ENCODE data around the gene SMCO4.

DNA sequence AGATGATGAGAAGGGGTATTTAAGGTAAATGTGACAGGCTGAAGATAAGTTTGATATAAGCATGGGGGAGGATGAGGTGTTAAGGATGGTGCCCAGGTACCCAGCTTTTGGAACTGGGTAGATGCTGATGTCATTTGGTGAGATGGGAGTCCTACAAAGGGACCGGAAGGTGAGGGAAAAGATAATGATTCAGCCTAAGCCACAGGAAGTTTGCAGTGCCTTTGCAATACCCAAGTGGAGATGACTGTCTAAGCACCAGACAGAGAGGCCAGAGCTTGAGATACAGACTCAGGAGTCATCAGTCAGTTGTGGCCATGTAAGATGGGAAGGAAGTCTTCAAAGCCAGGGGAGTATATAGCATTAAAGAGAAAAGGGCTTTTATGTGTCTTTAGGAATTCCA, 30.0 kb upstream of the SMCO4 start:
- TF ChIP-seq, protein P1, sequence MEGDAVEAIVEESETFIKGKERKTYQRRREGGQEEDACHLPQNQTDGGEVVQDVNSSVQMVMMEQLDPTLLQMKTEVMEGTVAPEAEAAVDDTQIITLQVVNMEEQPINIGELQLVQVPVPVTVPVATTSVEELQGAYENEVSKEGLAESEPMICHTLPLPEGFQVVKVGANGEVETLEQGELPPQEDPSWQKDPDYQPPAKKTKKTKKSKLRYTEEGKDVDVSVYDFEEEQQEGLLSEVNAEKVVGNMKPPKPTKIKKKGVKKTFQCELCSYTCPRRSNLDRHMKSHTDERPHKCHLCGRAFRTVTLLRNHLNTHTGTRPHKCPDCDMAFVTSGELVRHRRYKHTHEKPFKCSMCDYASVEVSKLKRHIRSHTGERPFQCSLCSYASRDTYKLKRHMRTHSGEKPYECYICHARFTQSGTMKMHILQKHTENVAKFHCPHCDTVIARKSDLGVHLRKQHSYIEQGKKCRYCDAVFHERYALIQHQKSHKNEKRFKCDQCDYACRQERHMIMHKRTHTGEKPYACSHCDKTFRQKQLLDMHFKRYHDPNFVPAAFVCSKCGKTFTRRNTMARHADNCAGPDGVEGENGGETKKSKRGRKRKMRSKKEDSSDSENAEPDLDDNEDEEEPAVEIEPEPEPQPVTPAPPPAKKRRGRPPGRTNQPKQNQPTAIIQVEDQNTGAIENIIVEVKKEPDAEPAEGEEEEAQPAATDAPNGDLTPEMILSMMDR (IDR thresholded peaks at IDR 0.05), result no peak
- TF ChIP-seq POLR2AphosphoS5 (IDR thresholded peaks at IDR 0.05; ENCODE audit: insufficient read depth in 1 of 2, low read depth in 1 of 2), result no peak
